Mesenchymal stem cell (in vitro differentiated cells and primary cell): ENCODE data around the gene DMD.

Source experiments
- DNase-seq: peaks from one replicate; pipeline ENCODE4 v3.0.0-alpha.2; 2013
- H2AFZ ChIP-seq: one replicate; pipeline ENCODE4 v1.6.1; 2013; ENCODE audit warnings: low read depth, mild to moderate bottlenecking, control low read depth, inconsistent platforms, low read length, moderate library complexity
- H2AK5ac ChIP-seq: 2 replicates; pipeline ENCODE4 v1.6.1; 2013; ENCODE audit warnings: low read length, moderate library complexity, mild to moderate bottlenecking, inconsistent platforms; ENCODE audit not compliant: severe bottlenecking
- H2BK120ac ChIP-seq: one replicate; pipeline ENCODE4 v1.6.1; 2013; ENCODE audit warnings: low read depth, mild to moderate bottlenecking, inconsistent platforms, low read length, moderate library complexity
- H2BK12ac ChIP-seq, 2 experiments: one replicate each; pipeline ENCODE4 v1.6.1; 2013; ENCODE audit warnings: inconsistent platforms in 2 of 2, low read length in 2 of 2, mild to moderate bottlenecking in 2 of 2, moderate library complexity in 2 of 2, control low read depth in 1 of 2
- H2BK15ac ChIP-seq: one replicate; pipeline ENCODE4 v1.6.1; 2013; ENCODE audit warnings: mild to moderate bottlenecking, low read depth, inconsistent platforms; ENCODE audit not compliant: poor library complexity, severe bottlenecking
- H2BK5ac ChIP-seq: 2 replicates; pipeline ENCODE4 v1.6.1; 2013; ENCODE audit warnings: low read depth, mild to moderate bottlenecking, low read length, control low read depth, inconsistent platforms; ENCODE audit not compliant: poor library complexity, severe bottlenecking
- H3K14ac ChIP-seq, 2 experiments: one replicate each; pipeline ENCODE4 v1.6.1; 2013; ENCODE audit warnings: inconsistent platforms in 2 of 2, low read length in 2 of 2, control low read depth in 1 of 2, mild to moderate bottlenecking in 1 of 2, moderate library complexity in 1 of 2
- H3K18ac ChIP-seq, 2 experiments: one replicate each; pipeline ENCODE4 v1.6.1; 2013; ENCODE audit warnings: inconsistent platforms in 2 of 2, low read length in 2 of 2, control low read depth in 1 of 2, low read depth in 1 of 2, mild to moderate bottlenecking in 1 of 2
- H3K23ac ChIP-seq, 2 experiments: one replicate each; pipeline ENCODE4 v1.6.1; 2013; ENCODE audit warnings: inconsistent platforms in 2 of 2, low read length in 2 of 2, mild to moderate bottlenecking in 2 of 2, moderate library complexity in 2 of 2, control low read depth in 1 of 2
- H3K27ac ChIP-seq: 2 replicates; pipeline ENCODE4 v1.5.1; 2013; ENCODE audit warnings: mild to moderate bottlenecking, moderate library complexity, low read length, control low read depth, inconsistent platforms; ENCODE audit not compliant: poor library complexity, severe bottlenecking
- H3K27me3 ChIP-seq, 2 experiments: 2 replicates each; pipeline versions ENCODE4 v1.6.1 to v1.7.0; 2013; ENCODE audit warnings: low read length in 2 of 2, mild to moderate bottlenecking in 2 of 2, moderate library complexity in 2 of 2, control low read depth in 1 of 2, inconsistent platforms in 1 of 2; ENCODE audit not compliant: control insufficient read depth in 1 of 2, insufficient read depth in 1 of 2
- H3K36me3 ChIP-seq, 2 experiments: 2 replicates each; pipeline versions ENCODE4 v1.6.1 to v1.7.0; 2013; ENCODE audit warnings: low read length in 2 of 2, control low read depth in 1 of 2, inconsistent platforms in 1 of 2, low read depth in 1 of 2, mild to moderate bottlenecking in 1 of 2; ENCODE audit not compliant: insufficient read depth in 2 of 2, control insufficient read depth in 1 of 2
- H3K4ac ChIP-seq, 2 experiments: one replicate each; pipeline ENCODE4 v1.6.1; 2013; ENCODE audit warnings: inconsistent platforms in 2 of 2, low read length in 2 of 2, mild to moderate bottlenecking in 2 of 2, moderate library complexity in 2 of 2, control low read depth in 1 of 2, low read depth in 1 of 2
- H3K4me1 ChIP-seq: 2 replicates; pipeline ENCODE4 v1.6.1; 2013; ENCODE audit warnings: low read depth, low read length, control low read depth; ENCODE audit not compliant: control insufficient read depth, insufficient read depth
- H3K4me2 ChIP-seq: 2 replicates; pipeline ENCODE4 v1.6.1; 2013; ENCODE audit warnings: low read length, mild to moderate bottlenecking, inconsistent platforms; ENCODE audit not compliant: poor library complexity, severe bottlenecking
- H3K4me3 ChIP-seq, 2 experiments: 2 replicates each; pipeline versions ENCODE4 v1.5.1 to v1.7.0; 2013; ENCODE audit warnings: low read length in 2 of 2, mild to moderate bottlenecking in 2 of 2, control low read depth in 1 of 2, low read depth in 1 of 2; ENCODE audit not compliant: insufficient read depth in 1 of 2
- H3K79me1 ChIP-seq: replicated peaks from 2 replicates; pipeline ENCODE4 v1.6.1; 2013; ENCODE audit warnings: mild to moderate bottlenecking, control low read depth, low read length, inconsistent platforms; ENCODE audit not compliant: poor library complexity, severe bottlenecking
- H3K9ac ChIP-seq: 2 replicates; pipeline ENCODE4 v1.7.0; 2013; ENCODE audit warnings: mild to moderate bottlenecking, low read length, moderate library complexity
- H3K9me3 ChIP-seq: 2 replicates; pipeline ENCODE4 v1.7.0; 2013; ENCODE audit warnings: mild to moderate bottlenecking, low read length; ENCODE audit not compliant: control insufficient read depth
- H4K8ac ChIP-seq: one replicate; pipeline ENCODE4 v1.6.1; 2013; ENCODE audit warnings: inconsistent platforms, mild to moderate bottlenecking, low read length, moderate library complexity
- H4K91ac ChIP-seq: one replicate; pipeline ENCODE4 v1.6.1; 2013; ENCODE audit warnings: mild to moderate bottlenecking, low read length, inconsistent platforms
- WGBS: methylation state at CpG from one replicate; pipeline ENCODE4 v1.1.7; 2013; ENCODE audit warnings: mixed read lengths; 5-methylcytosine and 5-hydroxymethylcytosine counted together

Gene DMD

GRCh38 chrX:31356275-31357212 lies 1854.8 kb downstream of the DMD start:
- Histone ChIP-seq H3K36me3 (no peaks in the 10 kb centered on the region), H4K91ac (no peak overlapping the region), H3K4ac (no peak overlapping the region), H3K27ac (no peak overlapping the region), H3K27me3 (no peaks in the 10 kb centered on the region), H3K4me2 (no peak overlapping the region), H4K8ac (no peak overlapping the region), H2AFZ (no peak overlapping the region), H2AK5ac (no peak overlapping the region), H3K9me3 (no peaks in the 10 kb centered on the region), H3K4me3 (no peak overlapping the region), H3K4me1 (no peaks in the 10 kb centered on the region), H2BK120ac (no peak overlapping the region), H3K23ac (no peak overlapping the region), H3K9ac (no peak overlapping the region), H2BK12ac (no peak overlapping the region), H3K18ac (no peak overlapping the region), H3K14ac (no peak overlapping the region), H2BK15ac (no peak overlapping the region), H2BK5ac (no peak overlapping the region), H3K79me1 (no peaks in the 10 kb centered on the region)
- WGBS: 100% methylated on average over 2 of the region's 5 CpGs
- DNase-seq: no peak

GRCh38 chrX:31355206-31355955 lies 1856.0 kb downstream of the DMD start:
- WGBS: no CpG with 5 or more reads among the region's 6 CpGs
- no peak overlapping the region for H2BK12ac ChIP-seq
- H4K91ac ChIP-seq: no peak overlapping the region
- H2AK5ac ChIP-seq: no peak overlapping the region
- no peak overlapping the region for H2BK120ac ChIP-seq
- no peak overlapping the region for H3K4ac ChIP-seq
- no peak overlapping the region for H3K23ac ChIP-seq
- H3K14ac ChIP-seq: no peak overlapping the region
- H3K36me3 ChIP-seq: no peaks in the 10 kb centered on the region
- no peaks in the 10 kb centered on the region for H3K9me3 ChIP-seq
- H2BK5ac ChIP-seq: no peak overlapping the region
- no peak overlapping the region for H3K18ac ChIP-seq
- H2AFZ ChIP-seq: no peak overlapping the region
- H3K79me1 ChIP-seq: no peaks in the 10 kb centered on the region
- DNase-seq: peak; percentile 33
- H2BK15ac ChIP-seq: no peak overlapping the region
- H3K27ac ChIP-seq: no peak overlapping the region
- H3K4me2 ChIP-seq: no peak overlapping the region
- H4K8ac ChIP-seq: no peak overlapping the region
- H3K4me1 ChIP-seq: no peaks in the 10 kb centered on the region
- H3K9ac ChIP-seq: no peak overlapping the region
- no peak overlapping the region for H3K4me3 ChIP-seq
- H3K27me3 ChIP-seq: no peaks in the 10 kb centered on the region

DNA sequence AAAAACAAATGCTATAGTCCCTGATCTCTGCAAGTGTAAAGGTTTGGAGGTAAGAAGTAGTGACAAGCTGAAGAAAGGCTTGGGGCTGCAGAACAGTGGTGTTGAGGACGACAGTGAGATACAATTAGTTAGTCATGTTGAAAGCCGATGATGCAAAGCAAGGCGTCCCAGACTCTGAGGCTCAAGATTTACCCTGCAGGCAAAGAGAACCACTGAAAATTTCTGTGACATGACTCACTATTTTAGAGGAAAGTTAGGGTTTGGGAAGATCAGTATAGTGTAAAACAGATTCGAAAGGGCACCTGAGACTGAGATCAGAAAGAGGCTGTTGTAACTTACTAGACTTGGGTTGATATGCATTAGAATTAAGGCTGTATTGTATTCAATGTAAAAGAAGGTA lies 1858.3 kb downstream of the DMD start:
- Histone ChIP-seq H3K9ac (no peak overlapping the region), H3K27ac (no peak overlapping the region), H2AK5ac (no peak overlapping the region), H3K23ac (no peak overlapping the region), H3K9me3 (no peaks in the 10 kb centered on the region), H3K4ac (no peak overlapping the region), H3K18ac (no peak overlapping the region), H2BK12ac (no peak overlapping the region), H3K4me1 (no peaks in the 10 kb centered on the region), H2BK15ac (no peak overlapping the region), H3K79me1 (no peaks in the 10 kb centered on the region), H2AFZ (no peak overlapping the region), H3K27me3 (no peaks in the 10 kb centered on the region), H2BK120ac (no peak overlapping the region), H2BK5ac (no peak overlapping the region), H3K4me2 (no peak overlapping the region), H4K91ac (no peak overlapping the region), H3K4me3 (no peak overlapping the region), H4K8ac (no peak overlapping the region), H3K36me3 (no peaks in the 10 kb centered on the region), H3K14ac (no peak overlapping the region)
- peak; percentile 64 for DNase-seq
- 11% methylated on average over 4 of the region's 4 CpGs for WGBS

- no peaks in the 10 kb centered on the region for H3K79me1 ChIP-seq
- no peak overlapping the region for H4K91ac ChIP-seq
- 100% methylated on average over 1 of the region's 1 CpG for WGBS
- H3K4me1 ChIP-seq: no peaks in the 10 kb centered on the region
- no peak overlapping the region for H3K4me3 ChIP-seq
- no peak overlapping the region for H2AK5ac ChIP-seq
- H2BK120ac ChIP-seq: no peak overlapping the region
- no peak overlapping the region for H3K18ac ChIP-seq
- H3K4ac ChIP-seq: no peak overlapping the region
- H3K9me3 ChIP-seq: no peaks in the 10 kb centered on the region
- H3K4me2 ChIP-seq: no peak overlapping the region
- H2BK5ac ChIP-seq: no peak overlapping the region
- no peak overlapping the region for H3K23ac ChIP-seq
- no peak overlapping the region for H4K8ac ChIP-seq
- H2BK15ac ChIP-seq: no peak overlapping the region
- H3K9ac ChIP-seq: no peak overlapping the region
- no peak overlapping the region for H3K14ac ChIP-seq
- H2BK12ac ChIP-seq: no peak overlapping the region
- H3K27ac ChIP-seq: no peak overlapping the region
- H3K36me3 ChIP-seq: no peaks in the 10 kb centered on the region
- peak; percentile 6 for DNase-seq
- no peaks in the 10 kb centered on the region for H3K27me3 ChIP-seq
- no peak overlapping the region for H2AFZ ChIP-seq
Measured at GRCh38 chrX:31350808-31351074, 1860.6 kb downstream of the DMD start.
